Jurkat, Clone E6-1 (cell line): ENCODE measurements around the gene KCNQ1OT1.

Source experiments
- DNase-seq: peaks from one replicate; pipeline ENCODE4 v3.0.0-alpha.2; 2011; ENCODE audit warnings: low read depth, low spot score
- H3K4me3 ChIP-seq: 2 replicates; pipeline ENCODE4 v1.5.1; 2011; ENCODE audit warnings: mild to moderate bottlenecking, low read length, control low read depth, moderate library complexity

KCNQ1OT1 gene

DNA sequence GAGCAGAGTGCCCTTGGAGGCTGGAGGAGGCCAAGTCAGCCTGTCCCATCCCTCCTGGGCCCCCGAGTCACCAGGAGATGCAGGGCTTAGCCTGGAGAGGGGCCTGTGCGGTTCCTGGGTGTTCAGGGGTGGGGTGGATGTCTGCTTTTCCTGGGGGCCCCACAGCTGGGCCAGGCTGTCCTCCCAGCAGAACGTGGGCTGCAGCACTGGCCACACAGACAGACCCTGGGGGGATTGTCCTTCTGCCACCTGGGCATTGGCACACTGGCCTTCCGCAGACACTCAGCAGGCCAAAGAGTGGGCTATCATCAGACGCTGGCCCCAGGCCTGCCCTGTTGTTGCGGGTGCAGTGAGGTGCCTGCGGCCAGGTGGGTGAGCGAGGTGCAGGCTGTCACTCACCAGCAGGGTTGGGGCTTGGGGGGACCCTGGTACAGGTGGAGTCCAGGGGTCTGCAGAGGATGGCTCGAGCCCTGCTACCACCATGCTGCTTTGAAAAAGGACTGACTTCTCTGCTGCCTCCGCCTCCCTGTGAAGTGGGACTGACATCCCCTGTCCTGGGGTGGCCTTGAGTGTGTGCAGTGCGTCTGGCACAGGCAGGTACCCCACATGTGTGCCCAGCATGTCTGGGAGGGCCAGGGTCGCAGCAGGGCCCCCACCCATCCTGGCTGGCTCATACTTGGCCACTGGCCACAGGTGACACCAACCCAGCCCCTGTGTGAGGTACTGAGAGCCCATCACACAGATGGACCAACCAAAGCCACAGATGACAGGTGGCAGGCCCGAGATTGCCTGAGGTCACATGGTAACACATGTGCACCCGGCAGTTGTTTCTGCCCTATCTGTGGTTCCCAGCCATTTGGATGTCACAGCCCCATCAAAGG is 39.0 kb upstream of the KCNQ1OT1 start:
- no peak overlapping the region for H3K4me3 ChIP-seq
- DNase-seq = no peak

DNA sequence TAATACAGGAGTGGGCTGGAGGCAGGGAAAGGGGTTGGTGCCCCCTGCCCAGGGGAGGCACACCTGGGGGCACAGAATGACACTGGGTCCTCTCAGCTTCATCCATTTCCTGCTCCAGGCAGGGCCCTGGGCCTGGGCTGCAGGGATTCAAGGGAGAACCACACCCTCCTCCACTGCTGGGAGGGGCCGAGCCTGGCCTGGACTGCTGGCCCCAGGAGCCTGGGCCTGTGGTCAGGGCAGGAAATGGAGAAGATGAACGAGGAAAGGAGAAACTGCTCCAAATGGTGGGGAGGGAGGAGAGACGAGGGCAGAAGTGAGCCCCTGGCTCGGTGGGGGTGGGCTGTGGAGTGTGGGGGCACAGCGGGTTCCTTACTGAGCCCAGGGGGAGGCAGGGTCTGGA is 38.1 kb upstream of the KCNQ1OT1 start:
- no peak overlapping the region for H3K4me3 ChIP-seq
- no peak for DNase-seq

DNA sequence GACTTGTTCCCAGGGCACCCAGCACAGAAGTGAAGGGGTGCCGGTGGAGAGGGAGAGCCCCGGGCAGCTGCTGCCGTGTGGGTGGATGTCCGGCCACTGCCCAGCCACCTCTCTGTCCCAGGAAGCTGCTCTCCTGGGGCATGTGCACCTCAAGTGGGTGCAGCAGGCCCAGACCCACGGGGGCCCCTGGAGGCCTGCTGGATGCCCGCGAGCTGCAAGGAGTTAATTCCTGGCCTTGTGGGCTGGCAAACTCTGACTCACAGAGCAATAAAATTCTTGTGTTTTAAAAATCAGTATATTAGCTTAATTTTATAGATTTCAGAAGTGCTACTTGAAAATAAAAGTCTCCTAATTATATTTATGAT is 37.4 kb upstream of the KCNQ1OT1 start:
- H3K4me3 ChIP-seq = no peak overlapping the region
- DNase-seq = no peak

GRCh38 chr11:2736577-2737225 is 36.9 kb upstream of the KCNQ1OT1 start:
- no peak overlapping the region for H3K4me3 ChIP-seq
- no peak for DNase-seq

- DNase-seq = no peak
These were observed 35.3 kb upstream of the KCNQ1OT1 start for GRCh38 chr11:2735053-2735589.

DNA sequence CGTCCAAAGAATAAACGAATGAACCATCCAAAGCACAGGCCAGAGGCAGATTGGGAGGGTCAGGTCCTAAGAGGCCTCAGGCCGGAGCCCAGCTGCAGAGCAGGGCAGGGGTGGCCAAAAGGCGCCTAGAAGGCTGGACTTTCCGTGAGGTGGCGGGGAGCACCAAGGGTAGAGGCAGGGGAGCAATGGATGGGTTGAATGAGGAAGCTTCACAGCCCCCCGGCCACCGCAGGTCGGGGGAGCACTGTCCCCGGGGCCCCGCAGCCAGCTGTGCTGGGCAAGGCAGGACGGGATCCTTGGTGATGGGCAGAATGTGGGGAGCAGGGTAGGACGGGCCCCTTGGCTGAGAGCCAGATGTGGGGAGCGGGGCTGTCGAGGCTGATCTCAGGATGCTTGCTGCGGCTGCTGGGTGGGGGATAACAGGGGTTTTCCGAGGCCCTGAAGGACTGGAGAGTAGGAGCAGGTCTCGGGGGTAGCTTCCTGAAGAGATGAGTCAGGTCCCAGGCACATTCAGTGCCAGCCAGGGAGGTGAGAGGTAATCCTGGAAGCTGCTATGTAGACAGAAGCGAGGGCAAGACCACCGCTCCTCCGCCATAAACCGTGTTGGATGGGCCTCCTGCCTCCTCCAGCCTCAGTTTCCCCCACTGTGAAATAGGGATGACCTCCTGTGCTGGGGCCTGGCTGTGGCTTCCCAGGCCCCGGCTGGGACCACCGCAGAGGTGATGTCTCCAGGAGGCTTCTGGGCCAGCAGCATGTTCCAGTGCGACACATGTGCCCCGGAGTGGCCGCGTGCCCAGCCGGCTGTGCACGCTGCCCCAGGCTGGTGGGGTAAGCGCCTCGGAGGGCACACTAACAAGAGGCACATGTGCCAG is 34.6 kb upstream of the KCNQ1OT1 start:
- DNase-seq = no peak
- no peak overlapping the region for H3K4me3 ChIP-seq

More at GRCh38 chr11:2735053-2735589, 35.3 kb upstream of the KCNQ1OT1 start:
- H3K4me3 ChIP-seq = no peak overlapping the region

GRCh38 chr11:2732940-2733628 is 33.3 kb upstream of the KCNQ1OT1 start:
- DNase-seq = no peak
- no peak overlapping the region for H3K4me3 ChIP-seq

- no peak for DNase-seq
- H3K4me3 ChIP-seq = no peak overlapping the region
These were observed 32.6 kb upstream of the KCNQ1OT1 start for GRCh38 chr11:2732261-2732939.

DNA sequence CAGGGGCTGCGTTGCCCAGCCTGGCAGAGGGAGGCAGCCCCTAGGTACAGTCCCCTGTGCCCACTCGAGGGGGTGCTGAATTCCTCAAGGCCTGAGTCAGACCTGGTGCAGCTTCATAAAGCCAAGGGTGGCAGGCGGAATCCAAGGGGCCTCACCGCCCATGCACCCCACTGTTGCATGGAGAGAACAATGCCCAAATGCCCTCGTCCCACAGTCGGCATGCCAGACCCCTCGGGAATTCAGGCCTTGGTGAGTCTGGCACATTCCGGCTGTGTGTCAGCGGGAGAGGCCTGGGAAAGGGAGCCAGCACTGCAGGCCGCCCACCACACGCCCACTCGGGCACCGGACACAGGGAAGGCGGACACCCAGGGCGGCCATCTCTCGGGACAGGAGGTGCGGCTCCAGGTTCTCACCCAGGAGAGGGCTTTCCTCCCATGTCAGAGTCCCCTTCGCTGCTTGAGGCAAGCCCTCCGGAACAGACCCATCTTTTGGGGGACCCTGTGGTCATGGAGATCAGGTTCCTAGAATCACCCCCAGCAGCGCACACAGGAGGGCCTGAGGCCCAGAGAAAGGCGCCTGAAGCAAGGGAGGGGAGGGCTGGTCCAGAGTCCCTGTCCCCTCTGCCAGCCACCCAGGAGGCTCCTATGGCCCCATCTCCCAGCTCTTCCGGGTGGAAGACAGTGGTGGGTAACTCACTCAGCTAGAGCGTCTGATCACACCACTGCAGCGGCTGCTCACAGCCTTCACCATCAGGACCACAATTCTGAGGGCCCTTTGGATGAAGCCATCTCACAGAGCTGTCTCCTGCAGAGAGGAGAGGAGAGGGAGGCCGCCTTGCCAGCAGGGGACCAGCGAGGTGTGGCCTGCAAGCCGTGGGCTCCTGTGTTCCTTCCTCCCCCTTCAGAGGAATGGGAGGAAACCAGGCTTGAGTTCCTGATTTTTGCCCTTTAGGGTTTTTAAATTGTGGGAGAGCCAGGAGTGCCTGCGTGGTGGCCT is 31.6 kb upstream of the KCNQ1OT1 start:
- DNase-seq = no peak

DNA sequence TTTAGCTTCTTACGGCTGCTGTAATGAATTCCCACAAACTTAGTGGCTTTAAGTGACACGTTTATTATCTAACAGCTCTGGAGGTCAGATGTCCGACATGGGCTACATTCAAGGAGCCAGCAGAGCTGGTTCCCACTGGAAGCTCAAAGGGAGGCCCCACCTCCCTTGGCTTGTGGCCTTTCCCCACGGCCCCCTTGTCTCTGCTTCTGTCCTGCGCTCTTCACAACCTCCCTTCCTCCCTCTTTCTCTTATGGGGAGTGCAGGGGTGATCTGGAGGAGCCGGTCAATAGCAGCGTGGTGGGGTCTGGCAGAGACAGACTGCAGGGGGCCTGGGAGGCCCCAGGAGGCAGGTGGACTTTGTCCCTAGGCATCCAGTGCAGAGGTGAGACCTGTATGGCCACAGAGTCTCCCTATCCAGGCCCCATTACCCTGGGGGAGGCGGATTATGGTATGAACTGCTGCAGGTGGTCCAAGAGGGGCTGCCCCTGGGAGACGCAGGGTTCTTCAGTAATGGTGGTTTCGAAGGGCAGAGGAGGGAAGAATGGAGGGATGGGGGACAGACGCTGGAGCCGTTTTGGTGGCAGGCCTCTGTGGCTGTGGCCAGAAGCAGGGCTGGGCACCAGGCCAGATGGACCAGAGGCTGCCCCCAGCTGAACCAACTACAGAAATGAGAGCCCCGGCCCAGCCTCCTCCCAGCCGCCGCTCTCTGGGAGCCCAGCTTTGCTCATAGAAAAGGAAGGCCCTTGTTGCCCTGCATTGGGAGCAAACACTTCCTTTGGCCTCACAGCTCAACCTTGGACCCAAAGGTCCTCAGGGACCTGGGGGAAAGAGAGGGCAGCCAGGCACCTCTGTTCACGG is 30.7 kb upstream of the KCNQ1OT1 start:
- H3K4me3 ChIP-seq = no peak overlapping the region
- no peak for DNase-seq

More for the DNA sequence above, 31.6 kb upstream of the KCNQ1OT1 start:
- no peak overlapping the region for H3K4me3 ChIP-seq

- H3K4me3 ChIP-seq = no peak overlapping the region
- no peak for DNase-seq
These were observed 30.0 kb upstream of the KCNQ1OT1 start for GRCh38 chr11:2729841-2730240.

DNA sequence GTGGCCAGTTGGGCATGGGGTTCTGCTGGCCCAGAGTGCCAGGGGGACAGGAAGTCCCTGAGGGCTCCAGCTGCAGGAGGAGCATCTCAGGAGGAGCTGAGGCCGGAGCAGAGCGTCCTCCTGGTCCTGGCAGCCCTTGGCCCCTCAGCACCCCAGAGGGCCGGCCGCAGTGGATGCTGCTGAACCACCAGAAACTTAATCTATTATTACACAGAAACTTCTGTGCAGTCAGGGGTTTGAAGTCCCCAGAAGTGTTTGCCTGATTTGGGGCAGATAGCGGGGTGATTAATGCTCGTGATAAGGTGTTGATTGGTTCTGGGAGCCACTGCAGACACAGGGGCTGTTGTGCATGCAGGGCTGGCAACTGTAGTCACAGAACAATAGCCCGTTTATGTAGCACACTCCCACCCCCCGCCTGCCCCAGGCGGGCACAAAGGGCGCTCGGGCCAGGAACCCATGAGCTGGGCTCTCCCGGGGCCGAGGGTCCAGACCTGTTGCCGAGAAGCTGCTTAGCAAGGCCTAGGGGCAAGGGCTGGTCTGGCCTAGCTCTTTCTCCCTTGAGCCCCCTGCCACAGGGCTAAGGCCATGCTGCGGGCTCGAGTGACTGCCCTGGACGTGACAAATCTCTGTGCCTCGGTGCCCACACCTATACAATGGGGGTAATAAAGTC is 29.0 kb upstream of the KCNQ1OT1 start:
- H3K4me3 ChIP-seq = no peak overlapping the region
- no peak for DNase-seq

- no peak for DNase-seq
- H3K4me3 ChIP-seq = no peak overlapping the region
These were observed 28.4 kb upstream of the KCNQ1OT1 start for GRCh38 chr11:2728128-2728662.

- DNase-seq = no peak
- no peak overlapping the region for H3K4me3 ChIP-seq
These were observed 27.2 kb upstream of the KCNQ1OT1 start for GRCh38 chr11:2726964-2727363.

- H3K4me3 ChIP-seq = no peak overlapping the region
- no peak for DNase-seq
These were observed 25.8 kb upstream of the KCNQ1OT1 start for GRCh38 chr11:2725368-2726300.
